Keratinocyte (primary cell): ENCODE data around the gene SPRR1B.

Experiments
- EZH2 ChIP-seq: IDR thresholded peaks from one replicate; pipeline ENCODE4 v1.6.1; 2012; ENCODE audit warnings: inconsistent platforms, mild to moderate bottlenecking, low read length, moderate library complexity
- TF ChIP-seq, protein P1 (sequence below), 3 experiments: IDR thresholded peaks in 1 of 3; conservative IDR thresholded peaks in 1 of 3; optimal IDR thresholded peaks in 1 of 3; 2 replicates in 2 of 3; 3 replicates in 1 of 3; pipeline versions ENCODE3 to v1.5.1; 2011; ENCODE audit warnings: low read length in 3 of 3, mild to moderate bottlenecking in 3 of 3, moderate library complexity in 2 of 3, control low read depth in 1 of 3, inconsistent platforms in 1 of 3; ENCODE audit not compliant: insufficient read depth in 2 of 3; ENCODE audit errors: extremely low read depth in 1 of 3

DNA sequence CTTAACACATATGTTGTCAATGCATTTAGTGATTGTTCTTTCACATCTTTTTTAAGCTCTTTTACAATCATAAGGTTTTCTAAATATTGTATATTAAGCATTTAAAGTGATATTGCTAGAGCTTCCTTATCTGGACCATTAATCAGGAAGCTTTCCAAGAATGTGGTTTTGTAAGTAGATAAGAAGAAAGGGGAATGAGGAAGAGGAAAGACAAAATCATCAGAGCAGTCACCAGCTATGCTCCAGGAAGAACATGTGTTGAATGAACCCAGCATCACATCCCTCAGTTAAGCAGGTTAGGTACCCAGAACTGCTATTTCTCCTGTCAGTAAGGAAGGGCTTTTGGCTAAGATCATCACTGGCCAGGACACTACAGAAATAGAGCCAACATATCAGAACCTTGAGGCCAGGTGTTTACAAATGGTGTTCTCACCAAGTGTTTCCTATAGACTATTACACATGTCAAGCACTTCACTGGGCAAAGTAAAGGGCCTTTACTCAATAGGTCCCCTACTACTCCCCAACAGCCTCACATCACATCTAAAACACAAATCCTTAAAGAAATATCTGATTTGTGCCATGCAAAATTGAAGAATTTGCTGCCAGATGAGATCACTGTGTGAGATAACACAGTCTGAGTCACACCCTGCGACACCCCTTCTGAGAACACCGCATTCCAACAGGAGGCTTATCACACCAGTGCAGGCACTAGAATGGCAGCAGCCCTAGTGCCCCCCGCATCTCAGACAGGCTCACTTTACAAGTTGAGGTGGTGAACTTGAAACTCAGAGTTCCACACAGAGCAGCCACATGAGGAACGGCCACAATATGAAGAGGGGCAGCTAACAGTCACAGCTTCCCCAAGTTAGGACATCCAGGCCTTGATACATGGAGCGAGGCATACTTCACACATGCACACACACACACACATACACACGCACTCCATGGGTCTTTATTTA is 28.1 kb downstream of the SPRR1B start:
- TF ChIP-seq, protein P1, sequence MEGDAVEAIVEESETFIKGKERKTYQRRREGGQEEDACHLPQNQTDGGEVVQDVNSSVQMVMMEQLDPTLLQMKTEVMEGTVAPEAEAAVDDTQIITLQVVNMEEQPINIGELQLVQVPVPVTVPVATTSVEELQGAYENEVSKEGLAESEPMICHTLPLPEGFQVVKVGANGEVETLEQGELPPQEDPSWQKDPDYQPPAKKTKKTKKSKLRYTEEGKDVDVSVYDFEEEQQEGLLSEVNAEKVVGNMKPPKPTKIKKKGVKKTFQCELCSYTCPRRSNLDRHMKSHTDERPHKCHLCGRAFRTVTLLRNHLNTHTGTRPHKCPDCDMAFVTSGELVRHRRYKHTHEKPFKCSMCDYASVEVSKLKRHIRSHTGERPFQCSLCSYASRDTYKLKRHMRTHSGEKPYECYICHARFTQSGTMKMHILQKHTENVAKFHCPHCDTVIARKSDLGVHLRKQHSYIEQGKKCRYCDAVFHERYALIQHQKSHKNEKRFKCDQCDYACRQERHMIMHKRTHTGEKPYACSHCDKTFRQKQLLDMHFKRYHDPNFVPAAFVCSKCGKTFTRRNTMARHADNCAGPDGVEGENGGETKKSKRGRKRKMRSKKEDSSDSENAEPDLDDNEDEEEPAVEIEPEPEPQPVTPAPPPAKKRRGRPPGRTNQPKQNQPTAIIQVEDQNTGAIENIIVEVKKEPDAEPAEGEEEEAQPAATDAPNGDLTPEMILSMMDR (optimal IDR thresholded peaks at IDR 0.05 in 1 of 3, IDR thresholded peaks at IDR 0.05 in 1 of 3, conservative IDR thresholded peaks at IDR 0.05 in 1 of 3; ENCODE audit: extremely low read depth in 1 of 3, insufficient read depth in 2 of 3, low read length in 3 of 3), result no peak
- TF ChIP-seq EZH2, result no peak
